Neural progenitor cell (in vitro differentiated cells): ENCODE data around the gene EFNA5. TPM values are rescaled to one million over a fixed set of nuclear protein-coding genes. Genes with fewer than 3 reads are reported as not detected.

Experiments
- DNase-seq: peaks from one replicate; pipeline ENCODE4 v3.0.0-alpha.2; 2016; ENCODE audit warnings: low spot score
- H2AFZ ChIP-seq: fragments of 200-600 bp; sonication (generic); replicated peaks from 2 replicates; pipeline ENCODE4 v1.6.1; 2016; ENCODE audit warnings: antibody characterized with exemption
- H3F3A ChIP-seq: fragments of 200-600 bp; sonication (generic); 2 replicates; pipeline ENCODE4 v1.6.1; 2016; ENCODE audit warnings: antibody characterized with exemption, low read depth
- H3K27ac ChIP-seq: fragments of 200-600 bp; sonication (generic); 2 replicates; pipeline ENCODE4 v1.5.1; 2016; ENCODE audit warnings: mild to moderate bottlenecking
- H3K27me3 ChIP-seq: fragments of 200-600 bp; sonication (generic); 2 replicates; pipeline ENCODE4 v1.6.1; 2016; ENCODE audit warnings: mild to moderate bottlenecking, moderate library complexity
- H3K36me3 ChIP-seq: fragments of 200-600 bp; sonication (generic); 2 replicates; pipeline ENCODE4 v1.5.1; 2016
- H3K4me1 ChIP-seq: fragments of 200-600 bp; sonication (generic); 2 replicates; pipeline ENCODE4 v1.6.1; 2016; ENCODE audit warnings: mixed run types
- H3K4me2 ChIP-seq: fragments of 200-600 bp; sonication (generic); 2 replicates; pipeline ENCODE4 v1.6.1; 2016
- H3K4me3 ChIP-seq: fragments of 200-600 bp; sonication (generic); 2 replicates; pipeline ENCODE4 v1.5.1; 2016
- H3K79me2 ChIP-seq: fragments of 200-600 bp; sonication (generic); 2 replicates; pipeline ENCODE4 v1.6.1; 2016; ENCODE audit warnings: low read depth
- H3K9ac ChIP-seq: fragments of 200-600 bp; sonication (generic); 2 replicates; pipeline ENCODE4 v1.6.1; 2016
- H3K9me3 ChIP-seq: fragments of 200-600 bp; sonication (generic); 2 replicates; pipeline ENCODE4 v1.5.1; 2016; ENCODE audit warnings: low read depth
- H4K20me1 ChIP-seq: fragments of 200-600 bp; sonication (generic); 2 replicates; pipeline ENCODE4 v1.6.1; 2016; ENCODE audit warnings: low read depth
- H3K27ac Mint-ChIP-seq: 3 replicates; pipeline ENCODE4 v1.8.0; 2021; ENCODE audit warnings: mixed read lengths
- H3K27me3 Mint-ChIP-seq: 2 replicates; pipeline ENCODE4 v1.8.0; 2022; ENCODE audit warnings: low read depth, mild to moderate bottlenecking, inconsistent platforms, moderate library complexity, mixed read lengths; ENCODE audit not compliant: insufficient read depth
- H3K36me3 Mint-ChIP-seq: 3 replicates; pipeline ENCODE4 v1.8.0; 2021; ENCODE audit warnings: mixed read lengths
- H3K4me1 Mint-ChIP-seq: 3 replicates; pipeline ENCODE4 v1.8.0; 2021; ENCODE audit warnings: mixed read lengths
- H3K4me3 Mint-ChIP-seq: 3 replicates; pipeline ENCODE4 v1.8.0; 2021; ENCODE audit warnings: mild to moderate bottlenecking, moderate library complexity, mixed read lengths
- H3K9me3 Mint-ChIP-seq: 3 replicates; pipeline ENCODE4 v1.8.0; 2020; ENCODE audit warnings: mixed read lengths
- CTCF ChIP-seq: fragments of 200-600 bp; sonication (generic); IDR thresholded peaks from 2 replicates; pipeline ENCODE4 v1.5.1; 2017; ENCODE audit warnings: antibody characterized with exemption, mild to moderate bottlenecking
- EZH2 ChIP-seq: fragments of 200-600 bp; sonication (generic); IDR thresholded peaks from 2 replicates; pipeline ENCODE4 v1.6.1; 2017; ENCODE audit warnings: antibody characterized with exemption, mild to moderate bottlenecking, moderate library complexity
- EZH2phosphoT487 ChIP-seq: fragments of 200-600 bp; sonication (generic); IDR thresholded peaks from 2 replicates; pipeline ENCODE4 v1.6.1; 2017; ENCODE audit warnings: antibody characterized with exemption
- total RNA-seq: library from RNA; depleted of rRNA; stranded (reverse); fragments of >200 nt; gene quantifications from 2 replicates; pipeline ENCODE4 v1.2.3, GENCODE V29; 2015; ENCODE audit warnings: low replicate concordance

Gene EFNA5
- total RNA-seq, 1 donor from 2014 or later, result 105 TPM

- H3K4me1 ChIP-seq, result peaks cover 56% of the 10 kb centered on the region
- peak overlapping the region; percentile 0 for H3K27ac ChIP-seq
- no peaks in the 10 kb centered on the region for H3K9me3 ChIP-seq
- peaks cover 55% of the 10 kb centered on the region for H3K4me1 Mint-ChIP-seq
- H3K36me3 Mint-ChIP-seq, result peaks cover 25% of the 10 kb centered on the region
- no peak overlapping the region for H3K4me3 ChIP-seq
- H4K20me1 ChIP-seq, result peaks cover 100% of the 10 kb centered on the region
- H3K36me3 ChIP-seq, result no peaks in the 10 kb centered on the region
- H3F3A ChIP-seq, result peaks cover 19% of the 10 kb centered on the region
- TF ChIP-seq CTCF (no peak), EZH2phosphoT487 (no peak), EZH2 (no peak)
- H2AFZ ChIP-seq, result no peak overlapping the region
- no peak for DNase-seq
- H3K27ac Mint-ChIP-seq, result peak overlapping the region; percentile 85
- H3K27me3 ChIP-seq, result no peaks in the 10 kb centered on the region
- peaks cover 2% of the 10 kb centered on the region for H3K27me3 Mint-ChIP-seq
- H3K9ac ChIP-seq, result no peak overlapping the region
- peak overlapping the region; percentile 5 for H3K4me2 ChIP-seq
- peaks cover 4% of the 10 kb centered on the region for H3K9me3 Mint-ChIP-seq
- peaks cover 100% of the 10 kb centered on the region for H3K79me2 ChIP-seq
- H3K4me3 Mint-ChIP-seq, result no peak overlapping the region
These were observed 274.4 kb downstream of the EFNA5 start for GRCh38 chr5:107396351-107396690.

GRCh38 chr5:107395632-107396350 is 274.9 kb downstream of the EFNA5 start:
- H3K36me3 Mint-ChIP-seq, result peaks cover 25% of the 10 kb centered on the region
- H3K4me3 Mint-ChIP-seq, result no peak overlapping the region
- H3K4me3 ChIP-seq, result no peak overlapping the region
- DNase-seq, result no peak
- H3K36me3 ChIP-seq, result no peaks in the 10 kb centered on the region
- peaks cover 4% of the 10 kb centered on the region for H3K9me3 Mint-ChIP-seq
- H3K79me2 ChIP-seq, result peaks cover 100% of the 10 kb centered on the region
- H4K20me1 ChIP-seq, result peaks cover 100% of the 10 kb centered on the region
- H2AFZ ChIP-seq, result no peak overlapping the region
- no peak overlapping the region for H3K9ac ChIP-seq
- peak overlapping the region; percentile 0 for H3K27ac ChIP-seq
- H3K4me1 Mint-ChIP-seq, result peaks cover 51% of the 10 kb centered on the region
- H3K4me2 ChIP-seq, result no peak overlapping the region
- TF ChIP-seq CTCF (no peak), EZH2phosphoT487 (no peak), EZH2 (no peak)
- no peaks in the 10 kb centered on the region for H3K9me3 ChIP-seq
- peaks cover 19% of the 10 kb centered on the region for H3F3A ChIP-seq
- peaks cover 56% of the 10 kb centered on the region for H3K4me1 ChIP-seq
- peak overlapping the region; percentile 85 for H3K27ac Mint-ChIP-seq
- no peaks in the 10 kb centered on the region for H3K27me3 ChIP-seq
- H3K27me3 Mint-ChIP-seq, result peaks cover 2% of the 10 kb centered on the region

GRCh38 chr5:107393851-107394250 is 276.9 kb downstream of the EFNA5 start:
- Histone ChIP-seq H3K36me3 (no peaks in the 10 kb centered on the region), H3K27me3 (no peaks in the 10 kb centered on the region), H3F3A (peaks cover 14% of the 10 kb centered on the region), H3K79me2 (peaks cover 100% of the 10 kb centered on the region), H4K20me1 (peaks cover 100% of the 10 kb centered on the region), H3K27ac (no peak overlapping the region), H3K9ac (no peak overlapping the region), H2AFZ (no peak overlapping the region), H3K4me1 (peaks cover 65% of the 10 kb centered on the region), H3K4me3 (no peak overlapping the region), H3K4me2 (no peak overlapping the region), H3K9me3 (no peaks in the 10 kb centered on the region)
- peak overlapping the region; percentile 63 for H3K27ac Mint-ChIP-seq
- no peak overlapping the region for H3K4me3 Mint-ChIP-seq
- peaks cover 50% of the 10 kb centered on the region for H3K4me1 Mint-ChIP-seq
- TF ChIP-seq CTCF (no peak), EZH2phosphoT487 (no peak)
- peaks cover 2% of the 10 kb centered on the region for H3K27me3 Mint-ChIP-seq
- H3K36me3 Mint-ChIP-seq, result peaks cover 20% of the 10 kb centered on the region
- H3K9me3 Mint-ChIP-seq, result peaks cover 2% of the 10 kb centered on the region
- DNase-seq, result no peak
